A172 (cell line): Measurements from ENCODE around the gene LGI4. TPM values are rescaled to one million over a fixed set of nuclear protein-coding genes. Genes with fewer than 3 reads are reported as not detected.

Source experiments
- DNase-seq: peaks from one replicate; pipeline ENCODE4 v3.0.0-alpha.2; 2015; ENCODE audit warnings: low spot score
- total RNA-seq: library from RNA; depleted of rRNA; stranded (reverse); fragments of >200 nt; shearing (Covaris generic); gene quantifications from 2 replicates; pipeline ENCODE4 v1.2.3, GENCODE V29; 2014; rRNA removed

Gene LGI4
- total RNA-seq = 0.43 TPM in 1 of 2 replicates, not detected in the other

GRCh38 chr19:35134601-35135242 is at the start of gene LGI4:
LGI4 (minus strand) TSS chr19:35135059; CDS start chr19:35134680, 379 bp downstream.
- no peak for DNase-seq

DNA sequence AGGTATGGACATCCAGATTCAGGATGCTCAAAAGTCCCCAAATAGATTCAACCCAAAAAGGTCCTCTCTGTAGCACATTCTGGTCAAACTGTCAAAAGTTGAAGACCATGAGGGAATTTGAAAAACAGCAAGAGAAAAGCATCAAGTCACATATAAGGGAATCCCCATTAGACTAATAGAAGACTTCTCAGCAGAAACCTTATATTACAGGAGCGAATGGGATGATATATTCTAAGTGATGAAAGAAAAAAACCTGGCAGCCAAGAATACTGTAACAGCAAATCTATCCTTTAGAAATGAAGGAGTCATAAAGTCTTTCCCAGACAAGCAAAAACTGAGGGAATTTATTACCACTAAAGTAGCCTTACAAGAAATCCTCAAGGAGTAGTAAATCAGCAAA is 49.4 kb upstream of the LGI4 start:
- no peak for DNase-seq

- DNase-seq = no peak
Measured at GRCh38 chr19:35181387-35181786, 46.5 kb upstream of the LGI4 start.

- no peak for DNase-seq
Measured at GRCh38 chr19:35179830-35180229, 45.0 kb upstream of the LGI4 start.

- no peak for DNase-seq
Measured at GRCh38 chr19:35178701-35179100, 43.8 kb upstream of the LGI4 start.

DNA sequence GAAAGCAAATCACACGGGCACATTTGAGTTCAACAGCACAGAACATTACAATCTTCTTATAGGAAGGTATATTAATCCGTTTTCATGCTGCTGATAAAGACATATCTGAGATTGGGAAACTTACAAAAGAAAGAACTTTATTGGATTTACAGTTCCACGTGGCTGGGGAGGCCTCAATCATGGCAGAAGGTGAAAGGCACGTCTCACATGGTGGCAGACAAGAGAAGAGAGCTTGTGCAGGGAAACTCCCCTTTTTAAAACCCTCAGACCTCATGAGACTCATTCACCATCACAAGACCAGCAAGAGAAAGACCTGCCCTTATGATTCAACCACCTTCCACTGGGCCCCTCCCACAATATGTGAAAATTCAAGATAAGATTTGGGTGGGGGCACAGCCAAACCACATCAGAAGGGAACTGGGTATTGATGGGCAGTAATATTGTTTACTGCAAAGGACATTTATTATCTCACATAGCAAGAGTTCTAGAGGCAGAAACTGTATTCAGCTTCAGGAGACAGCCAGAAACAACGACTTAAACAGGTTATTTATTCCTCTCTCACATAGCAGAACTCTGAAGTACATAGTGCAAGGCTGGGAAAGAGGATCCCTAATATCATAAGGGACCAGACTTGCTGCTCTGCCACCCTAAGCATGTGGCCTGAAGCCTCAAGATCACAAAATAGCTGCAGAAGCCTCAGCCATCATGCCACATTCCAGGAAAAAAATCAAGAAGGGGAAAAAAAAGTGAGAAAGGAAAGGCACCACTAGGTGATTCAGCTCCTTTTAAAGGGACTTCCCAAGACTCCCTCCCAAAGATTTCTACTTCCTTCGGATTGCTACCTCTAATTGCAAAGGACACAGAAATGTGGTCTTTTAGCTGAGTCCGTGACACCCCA is 42.8 kb upstream of the LGI4 start:
- no peak for DNase-seq

GRCh38 chr19:35176181-35176570 is 41.3 kb upstream of the LGI4 start:
- DNase-seq = no peak

DNA sequence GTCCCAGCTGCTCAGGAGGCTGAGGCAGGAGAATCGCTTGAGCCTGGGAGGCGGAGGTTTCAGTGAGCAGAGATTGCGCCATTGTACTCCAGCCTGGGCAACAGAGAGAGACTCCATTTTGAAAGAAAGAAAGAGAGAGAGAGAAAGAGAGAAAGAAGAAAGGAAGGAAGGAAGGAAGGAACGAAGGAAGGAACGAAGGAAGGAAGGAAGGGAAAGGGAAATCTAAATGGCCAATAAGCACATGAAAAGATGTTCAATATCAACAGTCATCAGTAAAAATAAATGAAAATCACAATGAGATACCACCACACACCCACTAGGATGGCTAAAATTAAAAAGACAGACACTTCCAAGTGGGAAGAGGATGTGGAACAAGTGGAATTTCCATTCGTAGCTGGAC is 39.4 kb upstream of the LGI4 start:
- DNase-seq = no peak

GRCh38 chr19:35171730-35172129 is 36.9 kb upstream of the LGI4 start:
- no peak for DNase-seq

DNA sequence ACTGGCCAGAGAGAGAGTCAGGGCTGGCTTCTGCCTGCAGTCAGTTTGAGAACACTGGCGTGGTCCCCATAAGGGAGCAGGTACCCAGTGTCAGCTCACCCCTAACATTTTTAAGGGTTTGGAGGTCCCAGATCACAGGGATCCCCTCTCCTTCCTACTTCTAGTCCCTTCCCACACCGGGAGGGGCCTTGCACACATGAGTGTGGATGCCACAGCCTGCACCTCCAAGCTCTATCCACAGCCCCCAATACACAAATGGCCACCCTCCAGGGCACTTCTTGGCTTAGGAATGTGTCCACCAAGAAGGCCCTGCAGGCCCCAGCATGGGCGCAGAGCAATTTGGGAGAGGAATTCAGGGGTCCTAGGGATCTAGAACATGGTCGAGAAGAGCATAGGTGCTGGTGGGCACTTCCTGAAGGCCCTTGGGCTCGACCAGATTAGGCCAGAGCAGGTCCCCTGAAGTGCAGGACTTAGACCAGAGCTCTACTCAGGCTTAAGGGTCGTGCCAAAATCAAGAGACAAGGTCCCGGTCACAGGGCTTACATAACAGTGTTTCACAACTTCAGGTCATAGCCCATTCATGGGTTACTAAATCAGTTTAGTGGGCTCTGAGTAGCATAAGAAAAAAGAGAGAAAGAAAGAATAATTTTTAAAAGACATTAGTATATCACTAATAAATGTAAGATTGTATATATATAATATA is 35.7 kb upstream of the LGI4 start:
- no peak for DNase-seq

DNA sequence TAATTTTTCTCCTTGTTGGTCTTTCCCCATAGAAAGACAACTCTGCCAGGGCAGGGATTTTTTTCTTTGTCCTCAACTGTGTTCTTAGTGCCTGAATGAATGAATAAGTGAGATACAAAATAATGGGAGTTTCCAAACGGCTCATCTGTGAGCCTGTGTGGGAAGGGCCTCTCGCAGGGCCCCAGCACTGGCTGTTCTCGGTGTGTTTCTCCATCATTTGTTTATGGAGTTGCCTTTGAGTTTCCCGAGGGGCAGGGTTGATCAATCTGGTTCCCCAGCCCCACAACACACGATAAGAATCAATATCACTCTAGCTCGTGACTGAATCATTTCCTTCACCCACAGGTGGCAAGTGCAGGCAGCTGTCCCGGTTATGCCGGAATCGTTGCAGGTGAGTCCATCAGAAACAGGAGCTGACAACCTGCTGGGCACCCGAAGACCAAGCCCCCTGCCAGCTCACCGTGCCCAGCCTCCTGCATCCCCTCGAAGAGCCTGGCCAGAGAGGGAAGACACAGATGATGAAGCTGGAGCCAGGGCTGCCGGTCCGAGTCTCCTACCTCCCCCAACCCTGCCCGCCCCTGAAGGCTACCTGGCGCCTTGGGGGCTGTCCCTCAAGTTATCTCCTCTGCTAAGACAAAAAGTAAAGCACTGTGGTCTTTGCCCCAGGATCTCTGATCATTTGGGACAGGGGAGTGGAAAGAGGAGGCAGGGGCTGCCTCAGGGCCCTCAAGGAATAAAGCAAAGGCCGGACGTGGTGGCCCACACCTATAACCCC is 34.5 kb upstream of the LGI4 start:
- no peak for DNase-seq

GRCh38 chr19:35168196-35168595 is 33.3 kb upstream of the LGI4 start:
- peak; percentile 62 for DNase-seq

- no peak for DNase-seq
Measured at GRCh38 chr19:35167251-35168119, 32.6 kb upstream of the LGI4 start.

DNA sequence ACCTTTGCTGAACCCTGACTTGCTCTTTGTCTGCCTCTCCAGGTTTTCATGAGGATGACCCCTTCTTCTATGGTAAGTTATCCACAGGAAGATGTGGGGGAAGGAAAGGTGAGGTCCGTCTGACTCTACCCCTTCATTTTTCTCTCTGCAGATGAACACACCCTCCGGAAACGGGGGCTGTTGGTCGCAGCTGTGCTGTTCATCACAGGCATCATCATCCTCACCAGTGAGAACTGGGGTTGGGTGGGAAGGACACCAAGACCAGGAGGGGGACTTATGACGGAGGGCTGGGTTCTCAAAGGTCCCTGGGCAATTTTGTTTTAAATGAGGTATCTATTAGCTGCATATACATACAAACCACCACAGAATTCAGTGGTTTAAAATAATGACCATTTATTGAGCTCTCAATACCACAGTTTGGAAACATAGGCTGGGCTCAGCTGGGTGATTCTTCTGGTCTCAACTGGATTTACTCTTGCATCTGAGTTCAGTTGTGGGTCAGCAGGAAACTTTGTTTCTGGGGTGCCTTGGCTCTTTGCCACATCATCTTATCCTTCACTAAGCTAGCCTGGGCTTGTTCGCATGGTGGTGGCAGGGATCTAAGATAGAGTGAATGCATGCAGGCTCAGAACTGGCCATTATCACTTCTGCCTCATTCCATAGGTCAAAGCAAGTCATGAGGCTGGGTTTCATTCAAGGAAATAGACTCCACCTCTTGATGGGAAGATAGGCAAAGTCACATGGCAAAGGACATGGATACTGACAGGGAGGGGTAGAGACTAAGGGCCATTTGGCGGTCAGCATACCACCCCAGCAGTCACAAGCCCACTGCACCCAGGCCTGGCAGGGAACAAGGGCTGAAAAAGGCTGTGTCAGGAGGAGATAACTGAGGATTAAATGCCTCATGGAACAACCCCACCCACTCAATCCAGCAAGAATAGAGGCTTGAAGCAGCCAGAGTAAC is 31.5 kb upstream of the LGI4 start:
- no peak for DNase-seq

DNA sequence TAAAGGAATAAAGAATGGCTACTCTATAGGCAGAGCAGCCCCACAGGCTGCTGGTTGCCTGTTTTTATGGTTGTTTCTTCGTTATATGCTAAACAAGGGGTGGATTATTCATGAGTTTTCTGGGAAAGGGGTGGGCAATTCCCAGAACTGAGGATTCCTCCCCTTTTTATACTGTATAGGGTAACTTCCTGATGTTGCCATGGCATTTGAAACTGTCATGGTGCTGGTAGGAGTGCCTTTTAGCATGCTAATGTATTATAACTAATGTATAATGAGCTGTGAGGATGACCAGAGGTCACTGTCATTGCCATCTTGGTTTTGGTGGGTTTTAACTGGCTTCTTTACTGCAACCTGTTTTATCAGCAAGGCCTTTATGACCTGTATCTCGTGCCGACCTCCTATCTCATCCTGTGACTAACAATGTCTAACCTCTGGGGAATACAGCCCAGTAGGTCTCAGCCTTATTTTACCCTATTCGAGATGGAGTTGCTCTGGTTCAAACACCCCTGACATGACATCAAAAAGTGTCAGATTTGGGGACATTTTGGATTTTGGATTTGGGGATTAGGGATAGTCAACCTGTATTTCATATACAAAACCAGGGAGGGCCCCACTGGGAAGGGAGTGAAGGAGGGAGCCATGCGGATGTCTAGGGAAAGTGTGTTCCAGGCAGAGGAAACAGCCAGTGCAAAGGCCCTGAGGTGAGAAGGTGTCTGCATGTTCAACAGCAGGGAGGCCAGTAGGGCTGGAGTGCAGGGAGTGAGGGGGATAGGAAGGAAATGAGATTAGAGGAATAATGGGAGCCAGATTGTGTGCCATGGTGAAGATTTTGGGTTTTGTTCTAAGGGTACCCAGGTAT is 30.6 kb upstream of the LGI4 start:
- DNase-seq = no peak

DNA sequence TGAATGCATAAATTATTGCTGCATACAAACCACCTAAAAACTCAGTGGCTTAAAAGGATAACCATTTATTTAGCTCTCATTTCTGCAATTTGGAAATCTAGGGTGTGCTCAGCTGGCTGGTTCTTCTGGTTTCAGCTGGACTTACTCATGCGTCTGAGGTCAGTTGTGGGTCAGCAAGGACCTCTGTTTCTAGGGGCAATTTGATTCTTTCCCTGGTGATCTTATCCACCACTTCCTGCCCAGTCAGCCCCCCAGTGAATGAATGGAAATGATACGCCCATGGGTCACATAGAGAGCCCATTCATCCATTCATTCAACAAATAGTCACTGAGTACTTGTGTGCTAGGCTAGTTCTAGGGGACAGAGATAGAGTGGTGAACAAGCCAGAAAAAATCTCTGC is 29.6 kb upstream of the LGI4 start:
- peak; percentile 94 for DNase-seq

- DNase-seq = peak; percentile 95
Measured at GRCh38 chr19:35162471-35163326, 27.8 kb upstream of the LGI4 start.

- DNase-seq = no peak
Measured at GRCh38 chr19:35161434-35161743, 26.5 kb upstream of the LGI4 start.
